Adipocyte (in vitro differentiated cells): ENCODE measurements around the gene PLD6.
A peak's percentile ranks its signal among the peaks of the same experiment; 100 is the strongest.
"Not testable (repeated sequence)": the region's sequence is repeated elsewhere in the genome, so short reads cannot be mapped to it uniquely, and the experiment has no call there.

Experiments used
- DNase-seq: peaks from one replicate; pipeline ENCODE4 v3.0.0-alpha.2; 2015; ENCODE audit warnings: low read depth
- H3K27me3 ChIP-seq: replicated peaks from 2 replicates; pipeline ENCODE4 v1.7.0; 2013; ENCODE audit warnings: mild to moderate bottlenecking, low read length, moderate library complexity; ENCODE audit not compliant: control insufficient read depth, insufficient read depth
- H3K36me3 ChIP-seq: 2 replicates; pipeline ENCODE4 v1.7.0; 2013; ENCODE audit warnings: low read length, mild to moderate bottlenecking, moderate library complexity; ENCODE audit not compliant: control insufficient read depth, insufficient read depth, severe bottlenecking
- H3K4me1 ChIP-seq: 2 replicates; pipeline ENCODE4 v1.7.0; 2013; ENCODE audit warnings: mild to moderate bottlenecking, low read length, moderate library complexity; ENCODE audit not compliant: control insufficient read depth, insufficient read depth
- H3K4me3 ChIP-seq: 2 replicates; pipeline ENCODE4 v1.7.0; 2013; ENCODE audit warnings: mild to moderate bottlenecking, low read length, moderate library complexity
- H3K9ac ChIP-seq: 2 replicates; pipeline ENCODE4 v1.7.0; 2013; ENCODE audit warnings: mild to moderate bottlenecking, low read length, moderate library complexity
- H3K9me3 ChIP-seq: 2 replicates; pipeline ENCODE4 v1.7.0; 2013; ENCODE audit warnings: mild to moderate bottlenecking, low read length, moderate library complexity; ENCODE audit not compliant: control insufficient read depth

PLD6 gene

DNA sequence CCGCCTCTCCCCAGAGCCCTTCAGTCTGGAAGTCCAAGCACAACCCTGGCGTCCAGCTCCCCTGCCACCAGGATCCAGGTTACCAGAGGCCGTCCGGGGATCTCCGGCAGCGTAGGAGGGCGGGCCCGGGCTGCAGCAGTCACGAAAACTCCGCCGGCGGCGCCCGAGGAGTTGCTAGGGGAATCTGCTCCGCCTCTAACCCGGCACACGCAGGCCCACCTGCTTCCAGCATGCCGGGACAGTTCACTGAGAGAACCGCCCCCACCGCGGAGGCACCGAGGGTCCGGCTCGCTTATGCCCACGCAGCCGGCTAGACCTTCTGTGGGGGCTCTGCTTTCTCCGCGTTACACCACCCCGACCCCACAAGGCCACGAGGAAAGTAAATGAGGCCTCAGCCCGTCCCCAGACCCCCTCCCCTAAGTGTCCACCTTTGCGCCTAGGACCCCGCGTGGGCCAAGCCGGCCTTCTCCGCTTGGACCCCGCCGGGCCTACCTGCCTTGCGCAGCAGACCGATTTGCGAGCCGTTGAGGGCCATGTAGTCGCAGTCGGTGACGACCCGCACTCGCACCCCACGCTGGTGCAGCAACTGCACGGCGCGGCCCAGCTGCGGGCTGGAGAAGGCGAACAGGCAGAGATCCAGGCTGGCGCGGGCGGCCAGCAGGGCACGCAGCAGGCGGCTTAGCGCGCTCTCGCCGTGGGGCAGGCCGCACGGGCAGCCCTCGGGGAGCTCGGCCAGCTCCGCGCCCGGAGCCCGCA lies 587 bp downstream of the PLD6 start:
- H3K36me3 ChIP-seq: no peaks in the 10 kb centered on the region
- H3K27me3 ChIP-seq: no peaks in the 10 kb centered on the region
- peaks cover 35% of the 10 kb centered on the region for H3K4me1 ChIP-seq
- peak overlapping the region; percentile 81 for H3K4me3 ChIP-seq
- peak; percentile 64 for DNase-seq
- H3K9ac ChIP-seq: peak overlapping the region; percentile 87
- no peaks in the 10 kb centered on the region for H3K9me3 ChIP-seq

DNA sequence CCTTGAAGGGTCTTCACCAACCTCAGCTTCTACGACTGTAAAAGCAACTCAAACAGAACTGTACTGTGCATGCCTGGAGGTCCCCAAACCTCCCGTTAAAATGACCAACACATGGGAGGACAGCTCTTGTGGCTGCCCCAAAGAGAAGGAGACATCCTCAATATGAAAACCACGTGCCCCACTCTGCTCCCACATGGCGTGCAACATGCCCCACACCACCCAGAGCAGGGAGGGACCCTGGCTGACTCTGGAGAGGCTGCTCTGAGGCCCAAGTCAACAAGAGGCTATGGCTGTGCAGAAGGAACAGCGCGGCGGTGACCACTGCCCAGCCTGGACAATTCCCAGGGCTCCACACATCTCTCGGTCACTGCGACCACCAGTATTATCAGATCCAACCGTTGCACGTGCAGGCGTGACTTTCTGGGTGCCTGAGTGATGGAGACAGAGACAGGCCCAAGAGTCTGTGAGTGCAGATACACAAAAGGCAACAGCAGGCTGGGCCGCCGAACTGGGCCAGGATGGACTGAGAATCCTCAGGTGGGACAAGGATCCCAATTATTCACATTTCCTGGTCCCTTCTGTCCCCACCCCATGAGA lies 1.4 kb downstream of the PLD6 start:
- H3K9me3 ChIP-seq: no peaks in the 10 kb centered on the region
- H3K36me3 ChIP-seq: no peaks in the 10 kb centered on the region
- H3K4me3 ChIP-seq: peak overlapping the region; percentile 81
- H3K9ac ChIP-seq: peak overlapping the region; percentile 87
- H3K27me3 ChIP-seq: no peaks in the 10 kb centered on the region
- DNase-seq: no peak
- H3K4me1 ChIP-seq: peaks cover 43% of the 10 kb centered on the region

DNA sequence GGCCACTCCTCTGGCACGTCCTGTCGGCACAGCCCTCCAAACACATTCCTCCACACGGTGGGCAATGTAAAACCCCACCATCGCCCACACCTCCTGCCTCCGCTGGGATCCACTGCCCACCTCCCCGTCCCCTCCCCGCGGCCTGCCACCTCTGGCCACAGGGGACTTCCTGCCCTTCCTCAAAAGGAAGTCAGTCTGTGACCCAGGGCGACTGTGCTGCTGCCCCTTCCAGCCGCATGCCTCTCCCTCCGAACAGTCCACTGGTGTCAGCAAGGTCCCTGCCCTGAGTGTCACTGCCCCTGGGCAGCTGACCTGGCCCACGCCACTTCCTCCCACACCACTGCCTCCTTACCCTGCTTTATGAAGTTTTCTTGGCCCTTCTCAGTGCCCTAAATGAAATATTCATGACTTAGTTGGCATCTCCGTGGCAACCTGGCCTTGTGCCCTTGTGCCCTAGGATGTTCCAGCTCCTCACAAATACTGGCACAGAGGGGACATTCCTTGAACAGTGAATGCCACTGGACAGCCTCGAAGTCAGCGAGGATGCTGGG lies 2.0 kb downstream of the PLD6 start:
- Histone ChIP-seq H3K4me3 (peak overlapping the region; percentile 81), H3K27me3 (no peaks in the 10 kb centered on the region), H3K9ac (no peak overlapping the region), H3K36me3 (no peaks in the 10 kb centered on the region), H3K9me3 (no peaks in the 10 kb centered on the region), H3K4me1 (peaks cover 43% of the 10 kb centered on the region)
- no peak for DNase-seq

DNA sequence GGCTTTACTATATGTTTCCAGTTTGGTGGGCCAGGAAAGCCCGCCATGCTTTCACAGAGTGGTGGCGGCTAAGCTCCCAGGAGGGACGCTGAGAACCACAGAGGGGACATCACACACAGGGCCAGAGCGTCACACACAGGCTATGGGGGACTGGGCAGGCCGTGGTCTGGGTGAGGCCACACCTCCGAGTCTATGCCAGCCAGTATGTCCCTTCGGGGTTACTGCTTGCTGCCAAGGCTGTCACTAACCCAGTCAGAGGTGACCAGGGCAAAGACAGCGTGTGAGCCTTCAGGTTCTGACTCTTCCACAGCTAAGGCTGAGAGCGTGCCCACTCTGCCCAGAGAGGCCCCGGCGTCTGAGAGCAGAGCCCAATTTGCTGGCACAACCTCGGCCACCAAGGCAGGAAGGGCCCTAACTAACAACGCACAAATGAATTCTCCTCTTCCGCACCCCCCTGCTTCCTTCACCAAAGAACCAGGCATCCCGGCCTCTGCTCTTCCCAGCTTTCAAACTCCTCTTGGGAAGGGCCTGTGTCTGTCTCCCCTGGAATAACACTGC lies 2.9 kb downstream of the PLD6 start:
- no peak overlapping the region for H3K4me3 ChIP-seq
- no peaks in the 10 kb centered on the region for H3K27me3 ChIP-seq
- no peak for DNase-seq
- H3K9me3 ChIP-seq: no peaks in the 10 kb centered on the region
- peaks cover 43% of the 10 kb centered on the region for H3K4me1 ChIP-seq
- H3K9ac ChIP-seq: no peak overlapping the region
- H3K36me3 ChIP-seq: no peaks in the 10 kb centered on the region

DNA sequence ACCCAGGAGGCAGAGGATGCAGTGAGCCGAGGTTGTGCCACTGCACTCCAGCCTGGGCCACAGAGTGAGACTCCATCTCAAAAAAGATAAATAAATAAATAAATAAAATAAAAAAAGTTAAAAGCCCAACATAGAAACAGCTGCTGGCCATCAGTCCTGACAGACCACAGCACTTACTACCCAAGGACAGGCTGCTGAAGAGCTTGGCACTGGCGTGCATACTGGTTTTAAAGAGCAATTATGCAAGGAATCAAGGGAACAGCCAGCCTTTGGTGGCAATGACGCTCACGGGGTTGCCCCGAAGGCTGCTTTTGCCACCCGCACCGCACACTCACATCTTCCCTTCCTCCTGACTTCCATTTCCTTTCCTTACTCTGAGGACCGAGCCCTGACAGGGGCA lies 4.2 kb downstream of the PLD6 start:
- Histone ChIP-seq H3K36me3 (no peaks in the 10 kb centered on the region), H3K9me3 (no peaks in the 10 kb centered on the region), H3K4me3 (no peak overlapping the region), H3K27me3 (no peaks in the 10 kb centered on the region), H3K4me1 (peaks cover 43% of the 10 kb centered on the region), H3K9ac (no peak overlapping the region)
- no peak for DNase-seq

DNA sequence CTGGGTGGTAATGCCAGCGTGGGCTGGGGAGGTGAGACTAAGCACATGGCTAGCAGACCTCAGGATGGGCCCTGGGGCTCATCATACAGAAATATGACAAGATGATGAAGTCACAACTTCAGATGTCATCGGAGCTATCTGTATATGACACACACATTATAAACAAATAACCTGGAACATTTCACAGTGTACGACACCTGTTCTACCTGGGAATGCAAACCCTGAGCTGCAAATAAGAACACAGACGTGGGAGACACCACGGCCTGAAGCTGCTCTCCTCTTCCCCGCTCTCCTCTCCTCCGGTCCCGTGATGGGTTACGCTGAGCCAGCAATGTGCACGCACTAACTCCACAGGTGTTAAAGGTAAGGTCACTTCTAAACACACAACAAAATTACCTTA lies 4.9 kb downstream of the PLD6 start:
- Histone ChIP-seq H3K36me3 (no peaks in the 10 kb centered on the region), H3K27me3 (no peaks in the 10 kb centered on the region), H3K9ac (peak overlapping the region; percentile 19), H3K4me1 (peaks cover 41% of the 10 kb centered on the region), H3K9me3 (no peaks in the 10 kb centered on the region), H3K4me3 (no peak overlapping the region)
- DNase-seq: no peak

DNA sequence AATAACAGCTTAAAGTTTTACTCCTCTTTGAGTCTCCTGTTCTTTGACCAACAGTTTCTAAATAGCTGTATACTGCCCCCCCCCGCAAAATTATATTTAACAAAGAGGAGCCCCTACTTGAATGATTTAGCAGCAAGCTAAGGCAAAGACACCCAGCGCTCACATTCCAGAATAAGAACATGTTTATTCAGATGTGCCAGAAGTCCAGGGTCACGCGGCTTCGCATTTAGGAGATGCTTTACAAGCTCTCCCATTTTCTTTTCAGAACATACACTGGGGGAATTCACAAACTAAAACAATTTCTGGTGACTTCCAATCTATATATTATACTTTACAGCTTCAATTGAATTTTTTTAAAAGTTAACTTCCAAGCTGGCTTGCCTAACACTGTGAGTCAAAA lies 5.3 kb downstream of the PLD6 start:
- H3K9ac ChIP-seq: peak overlapping the region; percentile 19
- DNase-seq: no peak
- H3K36me3 ChIP-seq: no peaks in the 10 kb centered on the region

DNA sequence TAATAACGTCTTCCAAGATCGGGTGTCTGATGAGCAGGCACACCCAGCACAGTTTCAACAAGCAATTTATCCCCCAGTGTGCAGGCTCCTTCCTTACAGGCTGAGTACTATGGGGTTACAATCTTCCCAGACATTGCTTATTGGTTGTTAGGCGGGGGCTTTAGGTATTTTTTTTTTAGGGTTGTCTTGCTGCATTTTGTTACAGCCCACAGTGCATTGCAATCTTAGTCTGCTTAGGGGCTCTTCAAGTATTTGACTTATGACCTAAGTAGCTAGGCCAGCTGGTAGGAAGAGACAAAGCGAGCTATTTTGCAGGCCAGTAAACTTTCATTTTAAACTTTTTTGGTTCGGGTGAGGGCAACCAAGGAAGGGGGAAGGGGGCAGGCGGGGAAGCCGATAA lies 5.8 kb downstream of the PLD6 start:
- Histone ChIP-seq H3K36me3 (no peaks in the 10 kb centered on the region), H3K4me3 (no peak overlapping the region), H3K9me3 (no peaks in the 10 kb centered on the region), H3K27me3 (no peaks in the 10 kb centered on the region), H3K9ac (peak overlapping the region; percentile 19), H3K4me1 (peaks cover 32% of the 10 kb centered on the region)
- DNase-seq: no peak

More for the DNA sequence above, 5.3 kb downstream of the PLD6 start:
- Histone ChIP-seq H3K27me3 (no peaks in the 10 kb centered on the region), H3K4me3 (no peak overlapping the region), H3K4me1 (peaks cover 37% of the 10 kb centered on the region), H3K9me3 (no peaks in the 10 kb centered on the region)

DNA sequence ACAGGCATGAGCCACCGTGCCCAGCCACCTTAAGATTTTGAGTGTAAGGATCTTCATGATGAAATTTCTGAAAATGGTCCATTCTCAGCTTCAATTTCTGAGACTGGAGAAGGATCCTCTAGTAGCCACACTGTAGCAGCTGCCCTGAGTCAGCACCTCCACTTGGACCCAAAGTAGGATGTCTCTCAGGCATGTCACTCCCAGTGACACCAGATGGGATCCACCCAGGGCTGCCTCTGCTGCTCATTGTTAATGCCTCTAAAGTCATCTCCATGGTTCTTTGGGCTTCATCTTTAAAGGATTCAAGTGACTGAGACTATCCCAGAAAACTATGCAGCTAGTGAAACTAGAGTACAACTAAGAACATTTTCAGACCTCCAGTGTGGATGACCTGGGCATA lies 7.9 kb downstream of the PLD6 start:
- Histone ChIP-seq H3K4me1 (peaks cover 13% of the 10 kb centered on the region), H3K9me3 (no peaks in the 10 kb centered on the region), H3K4me3 (no peak overlapping the region), H3K9ac (no peak overlapping the region), H3K36me3 (no peaks in the 10 kb centered on the region), H3K27me3 (no peaks in the 10 kb centered on the region)
- no peak for DNase-seq

DNA sequence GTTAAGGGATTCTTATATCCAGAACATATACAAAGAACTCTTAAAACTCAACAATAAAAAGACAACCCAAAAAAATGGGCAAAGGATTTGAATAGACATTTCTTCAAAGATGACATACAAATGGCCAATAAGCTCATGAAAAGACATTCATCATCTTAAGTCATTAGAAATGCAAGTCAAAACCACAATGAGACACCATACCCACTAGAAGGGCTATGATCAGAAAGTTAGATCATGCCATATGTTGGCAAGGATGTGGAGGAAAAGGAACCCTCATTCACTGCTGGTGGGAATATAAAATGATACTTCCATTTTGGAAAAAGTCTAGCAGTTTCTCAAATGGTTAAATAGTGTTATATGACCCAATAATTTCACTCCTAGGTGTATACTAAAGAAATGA lies 9.4 kb downstream of the PLD6 start:
- Histone ChIP-seq H3K4me1 (peaks cover 12% of the 10 kb centered on the region), H3K9ac (no peak overlapping the region), H3K36me3 (no peaks in the 10 kb centered on the region), H3K27me3 (no peaks in the 10 kb centered on the region), H3K9me3 (no peaks in the 10 kb centered on the region), H3K4me3 (no peak overlapping the region)
- DNase-seq: no peak

DNA sequence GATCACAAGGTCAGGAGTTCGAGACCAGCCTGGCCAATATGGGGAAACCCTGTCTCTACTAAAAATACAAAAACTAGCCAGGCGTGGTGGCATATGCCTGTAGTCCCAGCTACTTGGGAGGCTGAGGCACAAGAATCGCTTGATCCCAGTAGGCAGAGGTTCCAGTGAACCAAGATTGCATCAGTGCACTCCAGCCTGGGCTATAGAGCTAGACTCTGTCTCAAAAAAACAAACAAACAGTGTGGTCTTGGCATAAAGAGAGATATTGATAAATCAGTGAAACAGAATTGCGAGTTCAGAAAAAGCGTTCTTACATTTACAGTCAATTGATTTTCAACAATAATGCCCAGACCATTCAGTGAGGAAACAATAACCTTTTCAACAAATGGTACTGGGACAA lies 10.7 kb downstream of the PLD6 start:
- not testable (repeated sequence) for H3K4me3 ChIP-seq, DNase-seq, H3K27me3 ChIP-seq, H3K36me3 ChIP-seq, H3K9ac ChIP-seq, H3K9me3 ChIP-seq
- peaks cover 22% of the 10 kb centered on the region for H3K4me1 ChIP-seq
